GM12892 (cell line): ENCODE measurements around the gene CLEC19A.

Source experiments
- POLR2A ChIP-seq: IDR thresholded peaks from 2 replicates; pipeline ENCODE4 v1.6.1; 2011; ENCODE audit warnings: low read depth, low read length, control low read depth
- POLR2AphosphoS5 ChIP-seq: IDR thresholded peaks from 2 replicates; pipeline ENCODE4 v1.6.1; 2011; ENCODE audit warnings: low read depth, low read length, control low read depth

DNA sequence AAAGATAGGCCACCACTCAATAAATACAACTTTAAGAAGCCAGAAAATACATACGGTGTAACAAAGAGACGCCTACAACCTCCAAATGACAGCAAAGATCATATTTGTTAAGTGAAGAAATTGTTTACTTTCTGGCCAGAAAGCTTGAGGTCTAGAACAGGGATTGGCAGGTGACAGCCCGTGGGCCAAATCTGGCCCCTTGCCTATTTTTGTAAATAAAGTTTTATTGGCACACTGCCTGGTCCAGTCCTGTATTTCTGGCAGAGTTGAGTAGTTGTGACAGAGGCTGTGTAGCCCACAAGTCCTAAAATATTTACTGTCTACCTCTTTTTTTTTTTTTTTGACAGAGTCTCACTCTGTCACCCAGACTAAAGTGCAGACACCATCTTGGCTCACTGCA lies 3.4 kb upstream of the CLEC19A start:
- no peak for TF ChIP-seq POLR2AphosphoS5
- TF ChIP-seq POLR2A = no peak
